Hepatocyte (in vitro differentiated cells): ENCODE results near the gene HMCN1.

Experiments
- CTCF ChIP-seq: fragments of 200-600 bp; sonication (generic); IDR thresholded peaks from 2 replicates; pipeline ENCODE4 v1.5.1; 2016; ENCODE audit warnings: antibody characterized with exemption, mild to moderate bottlenecking; ENCODE audit not compliant: poor library complexity
- EZH2 ChIP-seq: fragments of 200-600 bp; sonication (generic); IDR thresholded peaks from 2 replicates; pipeline ENCODE4 v1.6.1; 2016; ENCODE audit warnings: antibody characterized with exemption, mild to moderate bottlenecking, borderline replicate concordance

- TF ChIP-seq EZH2 (no peak), CTCF (no peak)
Observed at GRCh38 chr1:186030453-186030852, 296.3 kb downstream of the HMCN1 start.
